ENCODE results near the gene TKFC.
A peak's percentile ranks its signal among the peaks of the same experiment; 100 is the strongest.

Gene TKFC

DNA sequence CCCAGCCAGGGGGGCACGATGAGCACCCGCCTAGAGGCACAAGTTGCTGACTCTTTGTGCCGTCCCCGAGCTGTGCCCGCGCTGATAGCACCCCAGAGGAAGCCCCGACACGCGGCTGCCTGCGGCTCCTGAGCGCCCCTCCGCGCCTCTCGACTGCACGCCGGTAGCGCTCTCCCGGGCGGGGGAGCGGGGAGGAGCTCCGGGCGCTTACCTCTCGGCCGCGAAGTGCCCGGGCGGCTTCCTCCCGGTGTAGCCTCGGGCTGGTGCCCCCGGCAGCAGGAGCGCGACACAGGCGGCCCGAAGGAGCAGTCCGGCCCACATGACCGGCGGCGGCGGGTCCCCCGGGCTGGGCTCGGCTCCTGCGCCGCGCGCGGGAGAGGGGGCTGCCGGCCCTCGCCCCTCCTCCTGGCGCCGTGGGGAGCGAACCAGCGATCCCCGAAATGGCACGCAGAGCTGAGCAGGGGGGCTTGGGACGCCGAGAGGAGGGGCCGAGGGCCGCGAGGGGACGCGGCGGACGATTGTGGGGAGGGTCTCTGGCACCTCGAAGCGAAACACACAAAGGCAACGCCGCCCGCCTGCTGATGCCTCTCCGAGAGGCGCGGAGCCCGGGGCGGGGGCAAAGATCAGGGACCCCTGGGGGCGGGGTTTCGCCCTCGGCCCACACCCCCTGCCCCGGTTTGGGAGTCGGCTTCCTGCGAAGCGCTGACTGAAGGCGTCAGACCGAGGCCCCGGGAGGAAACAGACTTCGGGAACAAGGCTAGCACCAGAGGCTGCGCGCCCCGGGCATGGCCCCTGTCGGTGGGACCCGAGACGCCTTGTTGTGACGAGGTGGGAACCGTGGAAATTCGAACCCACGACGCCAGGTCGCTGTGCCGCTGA is 38.1 kb upstream of the TKFC start, which contains the start of gene VWCE:
Gene VWCE (minus strand): TSS at position 600 of the 879 bp plus-strand sequence. CDS start 279 bp downstream, at position 321.
- Histone ChIP-seq H3K79me1 (ENCODE audit: low read depth, low read length) (peaks cover 4% of the 10 kb centered on the region), H4K91ac (ENCODE audit: low read depth, low read length, poor library complexity) (peak within 1 kb of the TSS; percentile 93), H3K4me1 (ENCODE audit: control insufficient read depth in 2 of 2, insufficient read depth in 1 of 2, low read depth in 1 of 2, low read length in 2 of 2) (peaks cover 12 to 38% of the 10 kb centered on the region in 2 donors), H2AK5ac (ENCODE audit: low read depth, low read length) (peak within 1 kb of the TSS; percentile 94), H2BK15ac (ENCODE audit: low read length) (peak within 1 kb of the TSS; percentile 91), H2AFZ (ENCODE audit: low read length) (peak within 1 kb of the TSS; percentile 74), H3K4me3 (ENCODE audit: low read length in 2 of 2) (peak within 1 kb of the TSS; percentile 48 to 86), H3K27me3 (ENCODE audit: control insufficient read depth in 3 of 3, insufficient read depth in 3 of 3, low read depth in 1 of 3, low read length in 3 of 3) (peaks cover 0 to 3% (median 0%) of the 10 kb centered on the region in 3 experiments), H2BK5ac (ENCODE audit: low read length) (peak within 1 kb of the TSS; percentile 85), H3K23ac (ENCODE audit: low read depth, low read length, poor library complexity) (peak within 1 kb of the TSS; percentile 82), H3K4ac (ENCODE audit: low read length) (no peak within 1 kb of the TSS), H3K27ac (replicated peaks; ENCODE audit: low read length) (peak within 1 kb of the TSS; percentile 74), H2BK12ac (ENCODE audit: low read length) (peak within 1 kb of the TSS; percentile 63), H3K36me3 (replicated peaks in 1 of 2; ENCODE audit: control insufficient read depth in 2 of 2, insufficient read depth in 2 of 2, low read length in 2 of 2) (peaks cover 18 to 37% of the 10 kb centered on the region in 2 donors), H3K14ac (ENCODE audit: low read length) (peak within 1 kb of the TSS; percentile 97), H4K8ac (ENCODE audit: low read depth, low read length) (peak within 1 kb of the TSS; percentile 87), H3K18ac (ENCODE audit: low read length) (peak within 1 kb of the TSS; percentile 98), H3K4me2 (ENCODE audit: insufficient read depth, low read length, poor library complexity, severe bottlenecking) (peak within 1 kb of the TSS; percentile 98), H2BK120ac (ENCODE audit: low read depth, low read length) (peak within 1 kb of the TSS; percentile 63), H3K9ac (ENCODE audit: low read depth, low read length, poor library complexity) (peak within 1 kb of the TSS; percentile 96), H3K9me3 (replicated peaks in 1 of 2; ENCODE audit: control insufficient read depth in 2 of 2, insufficient read depth in 1 of 2, low read depth in 1 of 2, low read length in 2 of 2) (peaks cover 0 to 3% of the 10 kb centered on the region in 2 donors)
- WGBS, 2 donors (ENCODE audit: extremely low coverage in 2 of 2, insufficient read length in 2 of 2, insufficient replicate concordance in 1 of 2), result no CpG with 5 or more reads among the region's 97 CpGs
- DNase-seq (ENCODE audit: low spot score), result peak; percentile 72

DNA sequence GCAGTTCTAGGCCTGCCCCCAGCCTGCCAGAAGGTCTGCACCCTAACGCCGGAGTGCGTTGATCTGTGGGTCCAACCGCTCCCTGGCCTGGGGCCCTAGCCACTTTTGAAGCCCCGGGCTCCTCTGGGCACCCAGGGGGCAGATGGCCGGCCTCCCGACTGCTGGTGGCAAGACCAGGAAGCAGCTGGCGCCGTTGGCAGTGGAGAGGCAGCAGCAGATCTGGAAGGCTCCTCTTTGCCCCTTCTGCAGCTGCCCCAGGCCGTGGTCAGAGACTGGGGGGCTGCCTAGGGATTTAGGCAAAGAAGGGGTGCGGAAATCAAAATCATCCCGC is 37.5 kb upstream of the TKFC start:
- Histone ChIP-seq H2AFZ (ENCODE audit: low read length) (no peak overlapping the region), H3K27me3 (ENCODE audit: control insufficient read depth in 3 of 3, insufficient read depth in 3 of 3, low read depth in 1 of 3, low read length in 3 of 3) (peaks cover 0 to 3% (median 0%) of the 10 kb centered on the region in 3 experiments), H3K14ac (ENCODE audit: low read length) (no peak overlapping the region), H3K9me3 (replicated peaks in 1 of 2; ENCODE audit: control insufficient read depth in 2 of 2, insufficient read depth in 1 of 2, low read depth in 1 of 2, low read length in 2 of 2) (peaks cover 0 to 3% of the 10 kb centered on the region in 2 donors), H3K4me3 (ENCODE audit: low read length in 2 of 2) (peak overlapping the region in 1 of 2 donors; percentile 86), H3K4ac (ENCODE audit: low read length) (no peak overlapping the region), H3K79me1 (ENCODE audit: low read depth, low read length) (peaks cover 4% of the 10 kb centered on the region), H2BK5ac (ENCODE audit: low read length) (no peak overlapping the region), H3K4me2 (ENCODE audit: insufficient read depth, low read length, poor library complexity, severe bottlenecking) (peak overlapping the region; percentile 98), H2BK15ac (ENCODE audit: low read length) (peak overlapping the region; percentile 91), H2BK120ac (ENCODE audit: low read depth, low read length) (peak overlapping the region; percentile 61), H3K18ac (ENCODE audit: low read length) (peak overlapping the region; percentile 96), H4K91ac (ENCODE audit: low read depth, low read length, poor library complexity) (peak overlapping the region; percentile 93), H3K27ac (replicated peaks; ENCODE audit: low read length) (no peak overlapping the region), H4K8ac (ENCODE audit: low read depth, low read length) (no peak overlapping the region), H2BK12ac (ENCODE audit: low read length) (no peak overlapping the region), H3K4me1 (ENCODE audit: control insufficient read depth in 2 of 2, insufficient read depth in 1 of 2, low read depth in 1 of 2, low read length in 2 of 2) (peaks cover 12 to 38% of the 10 kb centered on the region in 2 donors), H3K9ac (ENCODE audit: low read depth, low read length, poor library complexity) (peak overlapping the region; percentile 89), H2AK5ac (ENCODE audit: low read depth, low read length) (peak overlapping the region; percentile 94), H3K36me3 (replicated peaks in 1 of 2; ENCODE audit: control insufficient read depth in 2 of 2, insufficient read depth in 2 of 2, low read length in 2 of 2) (peaks cover 24 to 43% of the 10 kb centered on the region in 2 donors), H3K23ac (ENCODE audit: low read depth, low read length, poor library complexity) (peak overlapping the region; percentile 82)
- DNase-seq (ENCODE audit: low spot score), result no peak
- WGBS, 2 donors (ENCODE audit: extremely low coverage in 2 of 2, insufficient read length in 2 of 2, insufficient replicate concordance in 1 of 2), result no CpG with 5 or more reads among the region's 12 CpGs

DNA sequence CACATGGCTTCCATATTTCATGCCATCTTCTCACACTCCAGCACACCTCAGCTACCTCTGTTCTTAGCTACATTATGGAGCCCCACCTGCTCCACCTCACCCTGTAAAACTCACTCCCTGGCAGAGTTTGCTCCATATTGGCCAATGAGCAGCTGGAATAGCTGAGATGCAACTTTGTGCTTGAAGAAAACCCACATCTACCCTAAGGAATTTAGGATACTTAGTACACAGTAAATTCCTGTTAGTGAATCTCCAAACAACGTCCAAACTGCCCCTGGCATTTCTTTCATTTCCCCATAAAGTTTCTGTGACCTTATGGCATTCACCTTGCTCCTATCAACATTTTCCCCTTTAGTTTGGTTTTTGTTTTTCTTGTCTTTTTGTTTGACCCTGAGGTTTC is 35.7 kb upstream of the TKFC start:
- H4K8ac ChIP-seq (ENCODE audit: low read depth, low read length), result no peak overlapping the region
- H3K27me3 ChIP-seq (ENCODE audit: control insufficient read depth in 3 of 3, insufficient read depth in 3 of 3, low read depth in 1 of 3, low read length in 3 of 3), result peaks cover 0 to 3% (median 0%) of the 10 kb centered on the region in 3 experiments
- H3K18ac ChIP-seq (ENCODE audit: low read length), result no peak overlapping the region
- peaks cover 0 to 3% of the 10 kb centered on the region in 2 donors for H3K9me3 ChIP-seq (replicated peaks in 1 of 2; ENCODE audit: control insufficient read depth in 2 of 2, insufficient read depth in 1 of 2, low read depth in 1 of 2, low read length in 2 of 2)
- H3K23ac ChIP-seq (ENCODE audit: low read depth, low read length, poor library complexity), result no peak overlapping the region
- no peak overlapping the region for H2BK120ac ChIP-seq (ENCODE audit: low read depth, low read length)
- WGBS, 2 donors (ENCODE audit: extremely low coverage in 2 of 2, insufficient read length in 2 of 2, insufficient replicate concordance in 1 of 2), result no CpG with 5 or more reads among the region's 1 CpG
- no peak overlapping the region for H2AK5ac ChIP-seq (ENCODE audit: low read depth, low read length)
- H2BK5ac ChIP-seq (ENCODE audit: low read length), result no peak overlapping the region
- no peak overlapping the region for H3K27ac ChIP-seq (replicated peaks; ENCODE audit: low read length)
- H3K4me1 ChIP-seq (ENCODE audit: control insufficient read depth in 2 of 2, insufficient read depth in 1 of 2, low read depth in 1 of 2, low read length in 2 of 2), result peaks cover 12 to 38% of the 10 kb centered on the region in 2 donors
- no peak overlapping the region for H2AFZ ChIP-seq (ENCODE audit: low read length)
- H3K9ac ChIP-seq (ENCODE audit: low read depth, low read length, poor library complexity), result no peak overlapping the region
- no peak overlapping the region for H3K4me3 ChIP-seq (ENCODE audit: low read length in 2 of 2)
- no peak overlapping the region for H3K14ac ChIP-seq (ENCODE audit: low read length)
- no peak overlapping the region for H4K91ac ChIP-seq (ENCODE audit: low read depth, low read length, poor library complexity)
- peaks cover 32 to 61% of the 10 kb centered on the region in 2 donors for H3K36me3 ChIP-seq (replicated peaks in 1 of 2; ENCODE audit: control insufficient read depth in 2 of 2, insufficient read depth in 2 of 2, low read length in 2 of 2)
- no peak for DNase-seq (ENCODE audit: low spot score)
- H2BK15ac ChIP-seq (ENCODE audit: low read length), result no peak overlapping the region
- no peak overlapping the region for H3K4ac ChIP-seq (ENCODE audit: low read length)
- no peak overlapping the region for H3K4me2 ChIP-seq (ENCODE audit: insufficient read depth, low read length, poor library complexity, severe bottlenecking)
- H2BK12ac ChIP-seq (ENCODE audit: low read length), result no peak overlapping the region
- peaks cover 3% of the 10 kb centered on the region for H3K79me1 ChIP-seq (ENCODE audit: low read depth, low read length)

DNA sequence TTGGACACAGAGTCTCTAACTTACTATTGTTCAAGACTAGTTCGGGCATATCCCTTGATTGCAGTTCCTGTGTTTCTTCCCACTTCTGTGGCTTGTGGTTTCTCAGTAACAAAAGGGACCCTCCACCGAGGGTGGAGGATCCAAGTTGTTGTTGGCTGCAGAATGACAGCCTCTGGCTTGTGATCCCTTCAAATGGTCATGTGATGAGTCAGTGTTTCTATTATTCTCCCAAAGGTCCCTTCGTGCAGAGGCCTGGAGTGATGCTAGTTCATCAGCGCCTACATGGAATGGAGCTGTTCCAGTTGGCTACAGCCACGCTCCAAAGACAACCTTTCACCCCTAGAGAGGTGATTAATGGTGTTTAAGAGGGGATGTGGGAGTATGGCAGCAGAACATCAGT is 35.3 kb upstream of the TKFC start:
- Histone ChIP-seq H2BK5ac (ENCODE audit: low read length) (no peak overlapping the region), H2BK15ac (ENCODE audit: low read length) (no peak overlapping the region), H4K91ac (ENCODE audit: low read depth, low read length, poor library complexity) (no peak overlapping the region), H2AFZ (ENCODE audit: low read length) (no peak overlapping the region), H3K9me3 (replicated peaks in 1 of 2; ENCODE audit: control insufficient read depth in 2 of 2, insufficient read depth in 1 of 2, low read depth in 1 of 2, low read length in 2 of 2) (peaks cover 0 to 3% of the 10 kb centered on the region in 2 donors), H2BK12ac (ENCODE audit: low read length) (no peak overlapping the region), H4K8ac (ENCODE audit: low read depth, low read length) (no peak overlapping the region), H2BK120ac (ENCODE audit: low read depth, low read length) (no peak overlapping the region), H3K27ac (replicated peaks; ENCODE audit: low read length) (peak overlapping the region; percentile 4), H3K27me3 (ENCODE audit: control insufficient read depth in 3 of 3, insufficient read depth in 3 of 3, low read depth in 1 of 3, low read length in 3 of 3) (peaks cover 0 to 3% (median 0%) of the 10 kb centered on the region in 3 experiments), H3K79me1 (ENCODE audit: low read depth, low read length) (no peaks in the 10 kb centered on the region), H3K4ac (ENCODE audit: low read length) (no peak overlapping the region), H3K36me3 (replicated peaks in 1 of 2; ENCODE audit: control insufficient read depth in 2 of 2, insufficient read depth in 2 of 2, low read length in 2 of 2) (peaks cover 33 to 65% of the 10 kb centered on the region in 2 donors), H3K4me3 (ENCODE audit: low read length in 2 of 2) (no peak overlapping the region), H3K4me1 (ENCODE audit: control insufficient read depth in 2 of 2, insufficient read depth in 1 of 2, low read depth in 1 of 2, low read length in 2 of 2) (peaks cover 10 to 38% of the 10 kb centered on the region in 2 donors), H3K23ac (ENCODE audit: low read depth, low read length, poor library complexity) (no peak overlapping the region), H3K14ac (ENCODE audit: low read length) (no peak overlapping the region), H3K18ac (ENCODE audit: low read length) (no peak overlapping the region), H3K4me2 (ENCODE audit: insufficient read depth, low read length, poor library complexity, severe bottlenecking) (no peak overlapping the region), H3K9ac (ENCODE audit: low read depth, low read length, poor library complexity) (no peak overlapping the region), H2AK5ac (ENCODE audit: low read depth, low read length) (no peak overlapping the region)
- no peak for DNase-seq (ENCODE audit: low spot score)
- no CpG with 5 or more reads among the region's 5 CpGs for whole genome bisulfite sequencing, 2 donors (ENCODE audit: extremely low coverage in 2 of 2, insufficient read length in 2 of 2, insufficient replicate concordance in 1 of 2)

All from neuronal stem cell (in vitro differentiated cells).